Measurements from ENCODE around the gene ELF1. TPM values are rescaled to one million over a fixed set of nuclear protein-coding genes. Genes with fewer than 3 reads are reported as not detected.

Gene ELF1
- polyA plus RNA-seq, 1 of the 3 experiments (the other 2 are of a cell fraction): 11.1 TPM

DNA sequence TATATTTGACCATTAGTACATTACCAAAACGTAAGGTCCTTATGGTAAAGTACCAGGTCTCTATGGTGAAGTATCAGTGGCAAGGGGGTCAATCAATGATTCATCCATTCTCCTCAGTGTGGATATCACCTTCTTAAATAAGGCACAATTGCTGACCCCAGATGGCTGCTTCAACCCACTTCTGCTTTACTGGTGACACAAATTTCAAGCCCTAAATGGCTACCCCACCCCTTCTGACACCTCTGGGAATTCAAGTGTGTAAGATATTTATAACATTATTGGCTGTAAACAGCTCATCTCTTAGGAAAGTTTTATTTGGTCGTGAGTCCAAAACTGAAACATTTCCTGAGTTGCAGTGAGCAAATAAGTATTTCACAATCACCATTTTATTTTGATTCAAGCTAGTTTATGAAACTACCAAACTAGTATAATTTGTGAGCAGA, 34.3 kb upstream of the ELF1 start:
- H3K9me2 ChIP-seq: no peaks in the 10 kb centered on the region
- H4K20me1 ChIP-seq (ENCODE audit: insufficient read depth): peaks cover 12% of the 10 kb centered on the region
- H3K27me3 ChIP-seq (ENCODE audit: insufficient read depth): no peaks in the 10 kb centered on the region
- no peak overlapping the region for H3K4me3 ChIP-seq (ENCODE audit: low read depth in 2 of 2, low read length in 1 of 2)
- TF ChIP-seq ELF1 (IDR thresholded peaks at IDR 0.05): no peak
- no peak for TF ChIP-seq POLR2AphosphoS5 (IDR thresholded peaks at IDR 0.05; ENCODE audit: low read depth, low read length)
- TF ChIP-seq EZH2phosphoT487 (IDR thresholded peaks at IDR 0.05; ENCODE audit: borderline replicate concordance, low read depth): no peak
- no peak for TF ChIP-seq RAD21 (IDR thresholded peaks at IDR 0.05; ENCODE audit: low read length)
- TF ChIP-seq EP300 (IDR thresholded peaks at IDR 0.05; ENCODE audit: borderline replicate concordance in 1 of 2, low read depth in 1 of 2, low read length in 1 of 2): no peak
- TF ChIP-seq TCF12 (IDR thresholded peaks at IDR 0.05): no peak
- no peak for TF ChIP-seq CHD2 (IDR thresholded peaks at IDR 0.05; ENCODE audit: low read length, partially characterized antibody)
- TF ChIP-seq MEF2A (IDR thresholded peaks at IDR 0.05; ENCODE audit: borderline replicate concordance, low read depth): no peak
- no peak for TF ChIP-seq NFIC (IDR thresholded peaks at IDR 0.05; ENCODE audit: borderline replicate concordance)
- TF ChIP-seq TEAD4 (IDR thresholded peaks at IDR 0.05; ENCODE audit: borderline replicate concordance, insufficient read depth): no peak
- TF ChIP-seq, protein P1, sequence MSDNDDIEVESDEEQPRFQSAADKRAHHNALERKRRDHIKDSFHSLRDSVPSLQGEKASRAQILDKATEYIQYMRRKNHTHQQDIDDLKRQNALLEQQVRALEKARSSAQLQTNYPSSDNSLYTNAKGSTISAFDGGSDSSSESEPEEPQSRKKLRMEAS (IDR thresholded peaks at IDR 0.05; ENCODE audit: low read depth): no peak
- no peak for TF ChIP-seq SMC3 (IDR thresholded peaks at IDR 0.05; ENCODE audit: low read depth, low read length)
- no peak for TF ChIP-seq RXRA (IDR thresholded peaks at IDR 0.05; ENCODE audit: borderline replicate concordance, low read depth)
- no peak for TF ChIP-seq TAF1 (IDR thresholded peaks at IDR 0.05; ENCODE audit: borderline replicate concordance, low read depth, low read length)
- TF ChIP-seq, protein P2, sequence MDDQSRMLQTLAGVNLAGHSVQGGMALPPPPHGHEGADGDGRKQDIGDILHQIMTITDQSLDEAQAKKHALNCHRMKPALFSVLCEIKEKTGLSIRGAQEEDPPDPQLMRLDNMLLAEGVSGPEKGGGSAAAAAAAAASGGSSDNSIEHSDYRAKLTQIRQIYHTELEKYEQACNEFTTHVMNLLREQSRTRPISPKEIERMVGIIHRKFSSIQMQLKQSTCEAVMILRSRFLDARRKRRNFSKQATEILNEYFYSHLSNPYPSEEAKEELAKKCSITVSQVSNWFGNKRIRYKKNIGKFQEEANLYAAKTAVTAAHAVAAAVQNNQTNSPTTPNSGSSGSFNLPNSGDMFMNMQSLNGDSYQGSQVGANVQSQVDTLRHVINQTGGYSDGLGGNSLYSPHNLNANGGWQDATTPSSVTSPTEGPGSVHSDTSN (IDR thresholded peaks at IDR 0.05): no peak
- TF ChIP-seq, protein P3, sequence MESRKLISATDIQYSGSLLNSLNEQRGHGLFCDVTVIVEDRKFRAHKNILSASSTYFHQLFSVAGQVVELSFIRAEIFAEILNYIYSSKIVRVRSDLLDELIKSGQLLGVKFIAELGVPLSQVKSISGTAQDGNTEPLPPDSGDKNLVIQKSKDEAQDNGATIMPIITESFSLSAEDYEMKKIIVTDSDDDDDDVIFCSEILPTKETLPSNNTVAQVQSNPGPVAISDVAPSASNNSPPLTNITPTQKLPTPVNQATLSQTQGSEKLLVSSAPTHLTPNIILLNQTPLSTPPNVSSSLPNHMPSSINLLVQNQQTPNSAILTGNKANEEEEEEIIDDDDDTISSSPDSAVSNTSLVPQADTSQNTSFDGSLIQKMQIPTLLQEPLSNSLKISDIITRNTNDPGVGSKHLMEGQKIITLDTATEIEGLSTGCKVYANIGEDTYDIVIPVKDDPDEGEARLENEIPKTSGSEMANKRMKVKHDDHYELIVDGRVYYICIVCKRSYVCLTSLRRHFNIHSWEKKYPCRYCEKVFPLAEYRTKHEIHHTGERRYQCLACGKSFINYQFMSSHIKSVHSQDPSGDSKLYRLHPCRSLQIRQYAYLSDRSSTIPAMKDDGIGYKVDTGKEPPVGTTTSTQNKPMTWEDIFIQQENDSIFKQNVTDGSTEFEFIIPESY (IDR thresholded peaks at IDR 0.05; ENCODE audit: borderline replicate concordance, low read depth): no peak
- no peak overlapping the region for H3K27ac ChIP-seq (ENCODE audit: low read depth in 2 of 2, low read length in 1 of 2)
- WGBS (ENCODE audit: low lambda C conversion rate): 73% methylated on average over 2 of the region's 2 CpGs
- no peak overlapping the region for H2AFZ ChIP-seq (ENCODE audit: low read depth)
- peaks cover 99% of the 10 kb centered on the region for H3K79me2 ChIP-seq (ENCODE audit: insufficient read depth)
- CTCF ChIA-PET: interaction anchor here (0.7 to 3.1 kb wide), 14 partner anchors 11 to 276 kb away, joined by 3 to 19 read pairs (median 4); partner anchors contain the start of gene SLC25A15
- peaks cover 0 to 5% of the 10 kb centered on the region in 2 experiments for H3K36me3 ChIP-seq (replicated peaks in 1 of 2; ENCODE audit: control insufficient read depth in 1 of 2, insufficient read depth in 2 of 2, low read length in 1 of 2)
- H3K9ac ChIP-seq: no peak overlapping the region
- no peaks in the 10 kb centered on the region for H3K9me3 ChIP-seq
- no peak overlapping the region for H3K4me2 ChIP-seq
- H3K4me1 ChIP-seq (ENCODE audit: control insufficient read depth in 1 of 2, insufficient read depth in 2 of 2, low read depth in 1 of 2, low read length in 1 of 2): peaks cover 0 to 3% of the 10 kb centered on the region in 2 experiments; a peak in 2 of 4 replicates
- POLR2A ChIA-PET: no interaction called here
- no peak for DNase-seq
- H3F3A ChIP-seq (replicated peaks; ENCODE audit: insufficient read depth): peaks cover 7% of the 10 kb centered on the region

DNA sequence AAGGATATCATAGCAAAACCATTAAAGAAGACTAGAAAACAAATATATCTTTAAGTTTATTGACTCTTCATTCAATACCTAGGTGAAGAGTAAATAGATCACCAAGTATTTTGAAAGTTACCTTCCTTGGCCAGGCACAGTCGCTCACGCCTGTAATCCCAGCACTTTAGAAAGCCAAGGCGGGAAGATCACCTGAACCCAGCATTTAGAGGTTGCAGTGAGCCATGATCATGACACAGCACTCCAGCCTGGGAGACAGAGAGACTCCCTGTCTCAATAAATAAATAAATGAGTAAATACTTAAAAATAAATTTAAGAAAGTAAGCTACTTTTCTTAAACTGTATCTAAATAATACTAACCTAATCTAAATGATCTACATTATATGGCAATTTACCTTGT, 33.3 kb upstream of the ELF1 start:
- H3K9me3 ChIP-seq: no peaks in the 10 kb centered on the region
- H3K4me3 ChIP-seq (ENCODE audit: low read depth in 2 of 2, low read length in 1 of 2): no peak overlapping the region
- H3K9me2 ChIP-seq: no peaks in the 10 kb centered on the region
- POLR2A ChIA-PET: no interaction called here
- no peak overlapping the region for H3K9ac ChIP-seq
- WGBS (ENCODE audit: low lambda C conversion rate): 87% methylated on average over 3 of the region's 3 CpGs
- peaks cover 0 to 5% of the 10 kb centered on the region in 2 experiments for H3K36me3 ChIP-seq (replicated peaks in 1 of 2; ENCODE audit: control insufficient read depth in 1 of 2, insufficient read depth in 2 of 2, low read length in 1 of 2)
- H3K4me2 ChIP-seq: no peak overlapping the region
- no peak overlapping the region for H2AFZ ChIP-seq (ENCODE audit: low read depth)
- TF ChIP-seq TCF12 (IDR thresholded peaks at IDR 0.05) (no peak), EP300 (IDR thresholded peaks at IDR 0.05; ENCODE audit: borderline replicate concordance in 1 of 2, low read depth in 1 of 2, low read length in 1 of 2) (no peak), NFIC (IDR thresholded peaks at IDR 0.05; ENCODE audit: borderline replicate concordance) (no peak), TAF1 (IDR thresholded peaks at IDR 0.05; ENCODE audit: borderline replicate concordance, low read depth, low read length) (no peak), MEF2A (IDR thresholded peaks at IDR 0.05; ENCODE audit: borderline replicate concordance, low read depth) (no peak), POLR2AphosphoS5 (IDR thresholded peaks at IDR 0.05; ENCODE audit: low read depth, low read length) (no peak), MXI1 (IDR thresholded peaks at IDR 0.05; ENCODE audit: low read depth, low read length) (no peak), RCOR1 (IDR thresholded peaks at IDR 0.05; ENCODE audit: low read length) (no peak), TEAD4 (IDR thresholded peaks at IDR 0.05; ENCODE audit: borderline replicate concordance, insufficient read depth) (no peak), NRF1 (IDR thresholded peaks at IDR 0.05; ENCODE audit: low read depth, low read length) (no peak), CHD2 (IDR thresholded peaks at IDR 0.05; ENCODE audit: low read length, partially characterized antibody) (no peak), GABPA (IDR thresholded peaks at IDR 0.05; ENCODE audit: low read depth) (no peak), RFX5 (IDR thresholded peaks at IDR 0.05; ENCODE audit: low read length) (no peak)
- TF ChIP-seq, protein P4, sequence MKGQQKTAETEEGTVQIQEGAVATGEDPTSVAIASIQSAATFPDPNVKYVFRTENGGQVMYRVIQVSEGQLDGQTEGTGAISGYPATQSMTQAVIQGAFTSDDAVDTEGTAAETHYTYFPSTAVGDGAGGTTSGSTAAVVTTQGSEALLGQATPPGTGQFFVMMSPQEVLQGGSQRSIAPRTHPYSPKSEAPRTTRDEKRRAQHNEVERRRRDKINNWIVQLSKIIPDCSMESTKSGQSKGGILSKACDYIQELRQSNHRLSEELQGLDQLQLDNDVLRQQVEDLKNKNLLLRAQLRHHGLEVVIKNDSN (IDR thresholded peaks at IDR 0.05; ENCODE audit: borderline replicate concordance, low read depth): no peak
- peaks cover 12% of the 10 kb centered on the region for H4K20me1 ChIP-seq (ENCODE audit: insufficient read depth)
- H3K79me2 ChIP-seq (ENCODE audit: insufficient read depth): peaks cover 90% of the 10 kb centered on the region
- H3K27ac ChIP-seq (ENCODE audit: low read depth in 2 of 2, low read length in 1 of 2): no peak overlapping the region
- H3K4me1 ChIP-seq (ENCODE audit: control insufficient read depth in 1 of 2, insufficient read depth in 2 of 2, low read depth in 1 of 2, low read length in 1 of 2): no peaks in the 10 kb centered on the region
- no peak for DNase-seq
- peaks cover 7% of the 10 kb centered on the region for H3F3A ChIP-seq (replicated peaks; ENCODE audit: insufficient read depth)
- CTCF ChIA-PET: no interaction called here
- H3K27me3 ChIP-seq (ENCODE audit: insufficient read depth): no peaks in the 10 kb centered on the region

Data from SK-N-SH (cell line).